MM.1S (cell line): Measurements from ENCODE around the gene TRPM2.
"Not testable (repeated sequence)": the region's sequence is repeated elsewhere in the genome, so short reads cannot be mapped to it uniquely, and the experiment has no call there.

Source experiments
- DNase-seq: peaks from one replicate; pipeline ENCODE4 v3.0.0-alpha.2; 2015
- H2AFZ ChIP-seq: fragments of 300-600 bp; sonication (generic); 2 replicates; pipeline ENCODE4 v1.6.0; 2016; ENCODE audit warnings: antibody characterized with exemption, low read length
- H3F3A ChIP-seq: fragments of 300-600 bp; sonication (generic); 2 replicates; pipeline ENCODE4 v1.6.1; 2016; ENCODE audit warnings: mild to moderate bottlenecking, antibody characterized with exemption, low read length, moderate library complexity, mixed read lengths; ENCODE audit not compliant: insufficient read depth
- H3K27ac ChIP-seq: fragments of 300-600 bp; sonication (generic); 2 replicates; pipeline ENCODE4 v1.5.1; 2016; ENCODE audit warnings: mild to moderate bottlenecking, low read length
- H3K27me3 ChIP-seq: fragments of 300-600 bp; sonication (generic); replicated peaks from 2 replicates; pipeline ENCODE4 v1.6.0; 2016; ENCODE audit warnings: low read length; ENCODE audit not compliant: insufficient read depth
- H3K36me3 ChIP-seq: fragments of 300-600 bp; sonication (generic); replicated peaks from 2 replicates; pipeline ENCODE4 v1.6.1; 2016; ENCODE audit warnings: mild to moderate bottlenecking, low read length, mixed read lengths; ENCODE audit not compliant: insufficient read depth
- H3K4me1 ChIP-seq: fragments of 300-600 bp; sonication (generic); 2 replicates; pipeline ENCODE4 v1.6.1; 2016; ENCODE audit warnings: low read length, mixed read lengths
- H3K4me2 ChIP-seq: fragments of 300-600 bp; sonication (generic); 2 replicates; pipeline ENCODE4 v1.6.0; 2016; ENCODE audit warnings: low read depth, low read length
- H3K4me3 ChIP-seq: fragments of 300-600 bp; sonication (generic); 2 replicates; pipeline ENCODE4 v1.5.1; 2016; ENCODE audit warnings: low read length, mixed read lengths
- H3K79me2 ChIP-seq: fragments of 300-600 bp; sonication (generic); 2 replicates; pipeline ENCODE4 v1.6.1; 2016; ENCODE audit warnings: mixed run types, low read length, mixed read lengths
- H3K9ac ChIP-seq: fragments of 300-600 bp; sonication (generic); 2 replicates; pipeline ENCODE4 v1.6.1; 2016; ENCODE audit warnings: low read length, mixed read lengths
- H3K9me2 ChIP-seq: fragments of 300-600 bp; sonication (generic); replicated peaks from 2 replicates; pipeline ENCODE4 v1.6.1; 2016; ENCODE audit warnings: mild to moderate bottlenecking, low read length, mixed read lengths; ENCODE audit not compliant: insufficient read depth
- H3K9me3 ChIP-seq: fragments of 300-600 bp; sonication (generic); replicated peaks from 2 replicates; pipeline ENCODE4 v1.6.1; 2016; ENCODE audit warnings: mild to moderate bottlenecking, low read length, mixed read lengths; ENCODE audit not compliant: insufficient read depth
- H4K20me1 ChIP-seq: fragments of 300-600 bp; sonication (generic); 2 replicates; pipeline ENCODE4 v1.6.1; 2016; ENCODE audit warnings: mild to moderate bottlenecking, low read length, moderate library complexity, mixed read lengths; ENCODE audit not compliant: insufficient read depth
- EZH2 ChIP-seq: fragments of 300-600 bp; sonication (generic); optimal IDR thresholded peaks from 2 replicates; pipeline ENCODE3; 2017; ENCODE audit warnings: low read depth, mild to moderate bottlenecking, antibody characterized with exemption, low read length, mixed read lengths
- EZH2phosphoT487 ChIP-seq: fragments of 300-600 bp; sonication (generic); IDR thresholded peaks from 2 replicates; pipeline ENCODE4 v1.6.1; 2018; ENCODE audit warnings: antibody characterized with exemption, low read length
- TF ChIP-seq, protein P1 (sequence below): fragments of 300-600 bp; sonication (generic); IDR thresholded peaks from 2 replicates; pipeline ENCODE4 v1.5.1; 2016; ENCODE audit warnings: antibody characterized with exemption, low read length, mixed read lengths

TRPM2 gene

DNA sequence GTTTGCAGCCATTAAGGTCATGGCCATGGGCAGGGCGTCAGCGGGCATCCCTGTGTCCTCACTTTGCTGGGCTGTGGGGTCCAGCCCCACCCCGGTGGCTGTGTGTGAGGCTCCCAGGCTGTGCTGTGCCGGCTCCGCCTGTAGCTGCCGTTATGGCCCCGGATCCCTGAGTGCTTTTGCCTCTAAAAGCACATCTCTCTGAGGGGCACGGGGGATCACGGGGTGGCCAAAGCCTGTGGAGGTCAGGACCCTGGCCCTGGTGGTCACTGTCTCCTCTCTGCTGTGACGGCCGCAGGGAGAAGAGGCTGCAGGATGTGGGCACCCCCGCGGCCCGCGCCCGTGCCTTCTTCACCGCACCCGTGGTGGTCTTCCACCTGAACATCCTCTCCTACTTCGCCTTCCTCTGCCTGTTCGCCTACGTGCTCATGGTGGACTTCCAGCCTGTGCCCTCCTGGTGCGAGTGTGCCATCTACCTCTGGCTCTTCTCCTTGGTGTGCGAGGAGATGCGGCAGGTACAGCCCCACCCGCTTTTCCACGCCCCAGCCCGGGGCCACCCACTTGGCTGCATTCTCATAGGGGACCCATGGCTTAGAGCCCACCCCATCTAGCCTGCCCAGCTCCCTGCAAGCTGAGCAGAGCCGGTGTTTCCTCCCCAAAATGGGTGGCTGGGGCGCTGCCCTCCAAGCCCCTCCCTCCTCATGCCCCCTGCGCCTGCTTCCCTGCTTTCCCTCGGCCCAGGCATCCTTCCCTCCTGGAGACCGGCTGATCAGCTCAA, 48.2 kb downstream of the TRPM2 start:
- TF ChIP-seq, protein P1, sequence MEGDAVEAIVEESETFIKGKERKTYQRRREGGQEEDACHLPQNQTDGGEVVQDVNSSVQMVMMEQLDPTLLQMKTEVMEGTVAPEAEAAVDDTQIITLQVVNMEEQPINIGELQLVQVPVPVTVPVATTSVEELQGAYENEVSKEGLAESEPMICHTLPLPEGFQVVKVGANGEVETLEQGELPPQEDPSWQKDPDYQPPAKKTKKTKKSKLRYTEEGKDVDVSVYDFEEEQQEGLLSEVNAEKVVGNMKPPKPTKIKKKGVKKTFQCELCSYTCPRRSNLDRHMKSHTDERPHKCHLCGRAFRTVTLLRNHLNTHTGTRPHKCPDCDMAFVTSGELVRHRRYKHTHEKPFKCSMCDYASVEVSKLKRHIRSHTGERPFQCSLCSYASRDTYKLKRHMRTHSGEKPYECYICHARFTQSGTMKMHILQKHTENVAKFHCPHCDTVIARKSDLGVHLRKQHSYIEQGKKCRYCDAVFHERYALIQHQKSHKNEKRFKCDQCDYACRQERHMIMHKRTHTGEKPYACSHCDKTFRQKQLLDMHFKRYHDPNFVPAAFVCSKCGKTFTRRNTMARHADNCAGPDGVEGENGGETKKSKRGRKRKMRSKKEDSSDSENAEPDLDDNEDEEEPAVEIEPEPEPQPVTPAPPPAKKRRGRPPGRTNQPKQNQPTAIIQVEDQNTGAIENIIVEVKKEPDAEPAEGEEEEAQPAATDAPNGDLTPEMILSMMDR = no peak
- no peak for TF ChIP-seq EZH2
- TF ChIP-seq EZH2phosphoT487 = no peak

DNA sequence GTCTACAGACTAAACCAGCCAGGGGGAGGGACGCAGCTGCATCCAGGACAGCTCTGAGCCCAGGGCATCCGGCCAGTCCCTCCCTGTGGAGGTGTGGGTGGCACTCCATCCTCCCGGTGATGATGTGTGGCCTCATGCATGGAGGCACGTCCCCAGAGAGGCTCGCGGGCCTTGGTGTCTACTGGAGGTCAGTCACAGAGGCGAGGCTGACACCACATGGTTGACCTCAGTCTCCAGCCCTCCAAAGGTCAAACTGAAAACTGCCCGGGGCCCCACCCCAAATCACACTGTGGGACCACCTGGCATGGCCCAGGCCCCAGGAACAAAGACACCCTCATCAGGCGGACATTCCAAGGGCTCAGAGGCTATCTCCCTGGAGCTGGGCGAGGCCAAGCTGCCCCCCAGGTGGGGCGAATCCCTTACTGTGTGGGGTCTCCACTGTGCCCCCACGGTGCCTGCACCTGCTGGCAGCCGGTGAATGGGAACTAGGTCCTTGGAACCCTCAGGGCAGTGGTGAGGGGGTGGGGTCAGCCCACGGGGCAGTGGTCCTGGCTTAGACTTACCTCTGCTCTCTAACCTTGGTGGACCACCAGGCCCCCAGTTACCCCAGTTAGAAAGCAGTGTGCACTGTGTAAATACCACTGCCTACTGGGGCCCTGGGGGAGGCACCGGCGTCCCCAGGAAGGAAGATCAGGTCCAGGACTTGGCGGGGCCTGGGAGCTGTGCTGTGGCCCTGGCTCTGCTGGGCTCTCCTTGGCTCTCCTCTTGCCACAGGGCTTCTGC, 49.1 kb downstream of the TRPM2 start:
- DNase-seq = no peak
- Histone ChIP-seq H3K36me3 (no peaks in the 10 kb centered on the region), H3K4me2 (no peak overlapping the region), H3F3A (no peaks in the 10 kb centered on the region), H3K4me3 (no peak overlapping the region), H3K9ac (no peak overlapping the region), H3K4me1 (no peaks in the 10 kb centered on the region), H2AFZ (no peak overlapping the region), H3K9me2 (no peaks in the 10 kb centered on the region), H3K79me2 (no peaks in the 10 kb centered on the region), H4K20me1 (no peaks in the 10 kb centered on the region), H3K27me3 (peaks cover 68% of the 10 kb centered on the region), H3K27ac (no peak overlapping the region), H3K9me3 (no peaks in the 10 kb centered on the region)
- TF ChIP-seq EZH2phosphoT487 (no peak), EZH2 (no peak)
- TF ChIP-seq, protein P1 = no peak

More for the DNA sequence above, 48.2 kb downstream of the TRPM2 start:
- no peaks in the 10 kb centered on the region for H3K9me3 ChIP-seq
- no peak overlapping the region for H3K9ac ChIP-seq
- H3K9me2 ChIP-seq = no peaks in the 10 kb centered on the region
- no peaks in the 10 kb centered on the region for H3F3A ChIP-seq
- no peak overlapping the region for H3K4me3 ChIP-seq
- H3K4me2 ChIP-seq = no peak overlapping the region
- no peak overlapping the region for H2AFZ ChIP-seq
- H4K20me1 ChIP-seq = no peaks in the 10 kb centered on the region
- peaks cover 75% of the 10 kb centered on the region for H3K27me3 ChIP-seq
- DNase-seq = no peak
- H3K79me2 ChIP-seq = no peaks in the 10 kb centered on the region
- no peaks in the 10 kb centered on the region for H3K36me3 ChIP-seq
- H3K4me1 ChIP-seq = no peaks in the 10 kb centered on the region
- no peak overlapping the region for H3K27ac ChIP-seq

DNA sequence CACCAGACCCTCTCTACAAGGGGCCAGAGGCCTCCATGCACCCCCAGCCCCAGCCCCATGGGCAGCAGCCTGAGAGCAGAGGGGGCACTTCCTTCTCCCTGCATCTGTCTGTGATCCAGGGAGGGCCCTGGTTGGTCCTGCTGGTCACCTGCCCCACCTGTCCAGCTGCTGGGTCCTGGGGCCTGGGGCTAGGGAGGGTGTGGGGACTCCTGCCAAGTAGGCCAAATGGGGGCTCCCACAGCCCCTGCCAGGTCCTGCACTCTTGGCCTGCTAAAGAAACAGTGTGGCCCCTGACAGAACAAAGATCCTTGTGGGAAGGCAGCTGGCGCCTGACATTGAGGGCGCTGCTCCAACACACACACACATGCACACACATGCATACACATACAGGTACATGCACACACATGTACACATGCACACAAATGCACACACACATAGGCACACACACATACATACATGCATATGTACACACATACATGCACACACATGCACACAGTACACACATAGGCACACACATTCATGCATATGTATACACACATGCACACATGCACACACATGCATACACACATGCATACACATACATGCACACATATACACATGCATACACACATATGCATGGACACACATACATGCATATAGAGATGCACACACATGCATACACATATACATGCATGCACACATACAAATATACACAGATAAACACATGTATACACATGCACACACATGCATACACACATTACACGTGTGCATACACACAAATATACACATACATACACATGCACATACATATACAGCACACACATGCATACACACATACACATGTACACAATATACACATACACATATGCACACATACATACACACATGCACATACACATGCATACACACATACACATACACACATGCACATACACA, 49.9 kb downstream of the TRPM2 start:
- Histone ChIP-seq H3K9ac (no peak overlapping the region), H3K4me3 (no peak overlapping the region), H3K4me2 (no peak overlapping the region), H4K20me1 (no peaks in the 10 kb centered on the region), H3K9me2 (no peaks in the 10 kb centered on the region), H3K27me3 (peaks cover 59% of the 10 kb centered on the region), H3K9me3 (no peaks in the 10 kb centered on the region), H3K4me1 (no peaks in the 10 kb centered on the region), H3K27ac (no peak overlapping the region), H3F3A (no peaks in the 10 kb centered on the region), H3K79me2 (no peaks in the 10 kb centered on the region), H2AFZ (no peak overlapping the region), H3K36me3 (no peaks in the 10 kb centered on the region)
- TF ChIP-seq EZH2 = no peak
- no peak for DNase-seq

DNA sequence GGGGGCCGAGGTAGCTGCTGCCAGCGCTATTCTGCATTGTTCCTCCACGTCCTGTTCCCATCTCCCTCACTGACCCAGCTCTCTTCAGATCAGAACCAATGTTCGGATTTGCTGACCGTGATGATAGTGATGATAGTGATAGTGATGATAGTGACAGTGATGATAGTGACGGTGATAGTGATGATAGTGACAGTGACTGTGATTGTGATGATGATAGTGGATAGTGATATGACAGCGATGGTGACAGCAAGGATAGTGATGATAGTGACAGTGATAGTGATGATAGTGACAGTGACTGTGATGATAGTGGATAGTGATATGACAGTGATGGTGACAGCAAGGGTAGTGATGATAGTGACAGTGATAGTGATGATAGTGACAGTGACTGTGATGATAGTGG, 51.1 kb downstream of the TRPM2 start:
- H3F3A ChIP-seq, H2AFZ ChIP-seq, H3K4me1 ChIP-seq, H3K9me2 ChIP-seq, DNase-seq, H4K20me1 ChIP-seq, H3K9ac ChIP-seq, H3K4me2 ChIP-seq, H3K27ac ChIP-seq, H3K36me3 ChIP-seq, H3K9me3 ChIP-seq, H3K79me2 ChIP-seq, H3K4me3 ChIP-seq: not testable (repeated sequence)
- peaks cover 48% of the 10 kb centered on the region for H3K27me3 ChIP-seq
